HEK293 (cell line): ENCODE measurements around the gene KRT81.

ENCODE experiments used
- CTCF ChIA-PET: fragments of 350-600 bp; formaldehyde crosslinking; extraction: SDS; loops from one replicate; lab custom pipeline; 2021; ENCODE audit warnings: antibody characterized with exemption; lab: Yijun Ruan, JAX
- POLR2A ChIA-PET: fragments of 300-600 bp; formaldehyde crosslinking; extraction: SDS; loops from one replicate; lab custom pipeline; 2020; ENCODE audit warnings: antibody characterized with exemption, inconsistent platforms; lab: Yijun Ruan, JAX
- H3K27ac ChIP-seq: fragments of 200-500 bp; sonication (Bioruptor generic); 2 replicates; pipeline ENCODE4 v1.5.1; 2014; ENCODE audit warnings: low read depth, low read length, control low read depth, inconsistent platforms; ENCODE audit errors: extremely low read depth
- H3K36me3 ChIP-seq, 2 experiments: fragments of 200-500 bp in 1 of 2; sonication (Bioruptor generic) in 1 of 2; 1 replicate in 1 of 2; 2 replicates in 1 of 2; pipeline ENCODE4 v1.5.1; 2014 to 2017; ENCODE audit warnings: inconsistent platforms in 2 of 2, low read length in 2 of 2; ENCODE audit not compliant: control insufficient read depth in 2 of 2, insufficient read depth in 1 of 2
- H3K4me1 ChIP-seq: fragments of 200-500 bp; sonication (Bioruptor generic); 2 replicates; pipeline ENCODE4 v1.5.1; 2014; ENCODE audit warnings: mild to moderate bottlenecking, low read length, inconsistent platforms; ENCODE audit not compliant: control insufficient read depth, insufficient read depth
- H3K4me3 ChIP-seq: 2 replicates; pipeline ENCODE4 v1.5.1; 2011; ENCODE audit warnings: low read depth, mild to moderate bottlenecking, control low read depth, low read length, moderate library complexity
- H3K9me3 ChIP-seq: fragments of 200-500 bp; sonication (Bioruptor generic); 2 replicates; pipeline ENCODE4 v1.5.1; 2014; ENCODE audit warnings: low read depth, low read length, inconsistent platforms; ENCODE audit not compliant: control insufficient read depth, insufficient read depth
- BCL11A ChIP-seq: fragments of 450-650 bp; formaldehyde crosslinking; IDR thresholded peaks from 2 replicates; pipeline ENCODE4 v1.5.1; 2016; ENCODE audit warnings: low read depth, missing biosample characterization, missing genetic modification characterization
- MEIS1 ChIP-seq: sonication (generic); formaldehyde crosslinking; IDR thresholded peaks from 2 replicates; pipeline ENCODE4 v1.8.1; 2022; ENCODE audit warnings: missing genetic modification reagents, mild to moderate bottlenecking, borderline replicate concordance
- SP3 ChIP-seq: fragments of 450-650 bp; formaldehyde crosslinking; IDR thresholded peaks from 2 replicates; pipeline ENCODE4 v1.5.1; 2016; ENCODE audit warnings: missing biosample characterization, missing genetic modification characterization
- ZBTB10 ChIP-seq: fragments of 450-650 bp; formaldehyde crosslinking; IDR thresholded peaks from 2 replicates; pipeline ENCODE4 v1.5.1; 2016; ENCODE audit warnings: missing biosample characterization, missing genetic modification characterization
- ZNF140 ChIP-seq: fragments of 450-650 bp; formaldehyde crosslinking; IDR thresholded peaks from 2 replicates; pipeline ENCODE4 v1.5.1; 2016; ENCODE audit warnings: missing biosample characterization, missing genetic modification characterization
- ZNF2 ChIP-seq: fragments of 450-650 bp; formaldehyde crosslinking; IDR thresholded peaks from 2 replicates; pipeline ENCODE4 v1.5.1; 2016; ENCODE audit warnings: missing biosample characterization, missing genetic modification characterization
- ZNF266 ChIP-seq: fragments of 450-650 bp; formaldehyde crosslinking; IDR thresholded peaks from 2 replicates; pipeline ENCODE4 v1.5.1; 2016; ENCODE audit warnings: missing biosample characterization, missing genetic modification characterization, low read depth
- ZNF391 ChIP-seq: fragments of 450-650 bp; formaldehyde crosslinking; IDR thresholded peaks from 2 replicates; pipeline ENCODE4 v1.5.1; 2016; ENCODE audit warnings: low read depth, missing biosample characterization, missing genetic modification characterization, borderline replicate concordance
- ZNF510 ChIP-seq: fragments of 450-650 bp; formaldehyde crosslinking; IDR thresholded peaks from 2 replicates; pipeline ENCODE4 v1.5.1; 2018; ENCODE audit warnings: mild to moderate bottlenecking, missing genetic modification characterization, missing biosample characterization; ENCODE audit not compliant: insufficient replicate concordance
- ZNF530 ChIP-seq: fragments of 450-650 bp; formaldehyde crosslinking; IDR thresholded peaks from 2 replicates; pipeline ENCODE4 v1.5.1; 2016; ENCODE audit warnings: low read depth, missing biosample characterization, missing genetic modification characterization
- ZNF580 ChIP-seq: fragments of 450-650 bp; formaldehyde crosslinking; IDR thresholded peaks from 2 replicates; pipeline ENCODE4 v1.5.1; 2016; ENCODE audit warnings: missing biosample characterization, missing genetic modification characterization
- ZNF600 ChIP-seq: fragments of 450-650 bp; formaldehyde crosslinking; IDR thresholded peaks from 2 replicates; pipeline ENCODE4 v1.5.1; 2016; ENCODE audit warnings: missing biosample characterization, missing genetic modification characterization
- ZNF664 ChIP-seq: fragments of 450-650 bp; formaldehyde crosslinking; IDR thresholded peaks from 2 replicates; pipeline ENCODE4 v1.5.1; 2016; ENCODE audit warnings: missing biosample characterization, missing genetic modification characterization
- ZSCAN5A ChIP-seq: fragments of 450-650 bp; formaldehyde crosslinking; IDR thresholded peaks from 2 replicates; pipeline ENCODE4 v1.5.1; 2016; ENCODE audit warnings: missing biosample characterization, missing genetic modification characterization
- ZXDB ChIP-seq: fragments of 450-650 bp; formaldehyde crosslinking; IDR thresholded peaks from 2 replicates; pipeline ENCODE4 v1.5.1; 2016; ENCODE audit warnings: missing biosample characterization, missing genetic modification characterization
- TF ChIP-seq, protein P1 (sequence below): fragments of 450-650 bp; IDR thresholded peaks from 2 replicates; pipeline ENCODE4 v1.5.1; 2018; ENCODE audit warnings: missing biosample characterization, missing genetic modification characterization
- TF ChIP-seq, protein P2 (sequence below): IDR thresholded peaks from 2 replicates; pipeline ENCODE4 v1.6.1; 2011; ENCODE audit warnings: mild to moderate bottlenecking, low read depth, low read length, borderline replicate concordance
- TF ChIP-seq, protein P3 (sequence below): fragments of 450-650 bp; formaldehyde crosslinking; IDR thresholded peaks from 2 replicates; pipeline ENCODE4 v1.5.1; 2016; ENCODE audit warnings: missing biosample characterization, missing genetic modification characterization, borderline replicate concordance

KRT81 gene

GRCh38 chr12:52318241-52318990 is 27.1 kb upstream of the KRT81 start (continued):
- TF ChIP-seq, protein P1, sequence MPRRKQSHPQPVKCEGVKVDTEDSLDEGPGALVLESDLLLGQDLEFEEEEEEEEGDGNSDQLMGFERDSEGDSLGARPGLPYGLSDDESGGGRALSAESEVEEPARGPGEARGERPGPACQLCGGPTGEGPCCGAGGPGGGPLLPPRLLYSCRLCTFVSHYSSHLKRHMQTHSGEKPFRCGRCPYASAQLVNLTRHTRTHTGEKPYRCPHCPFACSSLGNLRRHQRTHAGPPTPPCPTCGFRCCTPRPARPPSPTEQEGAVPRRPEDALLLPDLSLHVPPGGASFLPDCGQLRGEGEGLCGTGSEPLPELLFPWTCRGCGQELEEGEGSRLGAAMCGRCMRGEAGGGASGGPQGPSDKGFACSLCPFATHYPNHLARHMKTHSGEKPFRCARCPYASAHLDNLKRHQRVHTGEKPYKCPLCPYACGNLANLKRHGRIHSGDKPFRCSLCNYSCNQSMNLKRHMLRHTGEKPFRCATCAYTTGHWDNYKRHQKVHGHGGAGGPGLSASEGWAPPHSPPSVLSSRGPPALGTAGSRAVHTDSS (tag by site-specific recombination): no peak
- TF ChIP-seq ZNF600 (tag by site-specific recombination): no peak
- no peak for TF ChIP-seq BCL11A (tag by site-specific recombination)
- no peak for TF ChIP-seq ZXDB
- TF ChIP-seq, protein P2, sequence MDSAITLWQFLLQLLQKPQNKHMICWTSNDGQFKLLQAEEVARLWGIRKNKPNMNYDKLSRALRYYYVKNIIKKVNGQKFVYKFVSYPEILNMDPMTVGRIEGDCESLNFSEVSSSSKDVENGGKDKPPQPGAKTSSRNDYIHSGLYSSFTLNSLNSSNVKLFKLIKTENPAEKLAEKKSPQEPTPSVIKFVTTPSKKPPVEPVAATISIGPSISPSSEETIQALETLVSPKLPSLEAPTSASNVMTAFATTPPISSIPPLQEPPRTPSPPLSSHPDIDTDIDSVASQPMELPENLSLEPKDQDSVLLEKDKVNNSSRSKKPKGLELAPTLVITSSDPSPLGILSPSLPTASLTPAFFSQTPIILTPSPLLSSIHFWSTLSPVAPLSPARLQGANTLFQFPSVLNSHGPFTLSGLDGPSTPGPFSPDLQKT: no peak

- no peaks in the 10 kb centered on the region for H3K9me3 ChIP-seq
- no peak overlapping the region for H3K27ac ChIP-seq
- TF ChIP-seq ZNF664 (tag by site-specific recombination) (no peak), ZNF510 (tag by site-specific recombination) (no peak), ZNF530 (tag by site-specific recombination) (no peak), ZNF266 (tag by site-specific recombination) (no peak), SP3 (no peak), ZNF580 (tag by site-specific recombination) (no peak), ZNF2 (tag by site-specific recombination) (no peak), ZSCAN5A (no peak), MEIS1 (CRISPR knock-in tag) (no peak), ZNF391 (tag by site-specific recombination) (no peak), ZNF140 (tag by site-specific recombination) (no peak), ZBTB10 (tag by site-specific recombination) (no peak)
- TF ChIP-seq, protein P3, sequence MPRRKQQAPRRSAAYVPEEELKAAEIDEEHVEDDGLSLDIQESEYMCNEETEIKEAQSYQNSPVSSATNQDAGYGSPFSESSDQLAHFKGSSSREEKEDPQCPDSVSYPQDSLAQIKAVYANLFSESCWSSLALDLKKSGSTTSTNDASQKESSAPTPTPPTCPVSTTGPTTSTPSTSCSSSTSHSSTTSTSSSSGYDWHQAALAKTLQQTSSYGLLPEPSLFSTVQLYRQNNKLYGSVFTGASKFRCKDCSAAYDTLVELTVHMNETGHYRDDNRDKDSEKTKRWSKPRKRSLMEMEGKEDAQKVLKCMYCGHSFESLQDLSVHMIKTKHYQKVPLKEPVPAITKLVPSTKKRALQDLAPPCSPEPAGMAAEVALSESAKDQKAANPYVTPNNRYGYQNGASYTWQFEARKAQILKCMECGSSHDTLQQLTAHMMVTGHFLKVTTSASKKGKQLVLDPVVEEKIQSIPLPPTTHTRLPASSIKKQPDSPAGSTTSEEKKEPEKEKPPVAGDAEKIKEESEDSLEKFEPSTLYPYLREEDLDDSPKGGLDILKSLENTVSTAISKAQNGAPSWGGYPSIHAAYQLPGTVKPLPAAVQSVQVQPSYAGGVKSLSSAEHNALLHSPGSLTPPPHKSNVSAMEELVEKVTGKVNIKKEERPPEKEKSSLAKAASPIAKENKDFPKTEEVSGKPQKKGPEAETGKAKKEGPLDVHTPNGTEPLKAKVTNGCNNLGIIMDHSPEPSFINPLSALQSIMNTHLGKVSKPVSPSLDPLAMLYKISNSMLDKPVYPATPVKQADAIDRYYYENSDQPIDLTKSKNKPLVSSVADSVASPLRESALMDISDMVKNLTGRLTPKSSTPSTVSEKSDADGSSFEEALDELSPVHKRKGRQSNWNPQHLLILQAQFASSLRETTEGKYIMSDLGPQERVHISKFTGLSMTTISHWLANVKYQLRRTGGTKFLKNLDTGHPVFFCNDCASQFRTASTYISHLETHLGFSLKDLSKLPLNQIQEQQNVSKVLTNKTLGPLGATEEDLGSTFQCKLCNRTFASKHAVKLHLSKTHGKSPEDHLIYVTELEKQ (tag by site-specific recombination): no peak
- H3K4me3 ChIP-seq: no peak overlapping the region
- ChIA-PET CTCF (interaction anchor here (0.7 to 3.0 kb wide), 6 partner anchors 11 to 773 kb away, joined by 3 to 18 read pairs (median 4); no protein-coding TSS in a partner anchor), POLR2A (interaction anchor here (0.6 kb wide), 1 partner anchor 34 kb away, joined by 5 read pairs; no protein-coding TSS in a partner anchor)
- no peaks in the 10 kb centered on the region for H3K4me1 ChIP-seq
- no peaks in the 10 kb centered on the region for H3K36me3 ChIP-seq
Observed at GRCh38 chr12:52317468-52318052, 26.2 kb upstream of the KRT81 start.
